DMS53 treated with DMSO at 0.1 percent for 48 hours (cell line): ENCODE measurements around the gene KRTAP21-3.

Source experiments
- DNase-seq: peaks from one replicate; lab custom pipeline; 2025; ENCODE audit not compliant: unreplicated experiment; lab: John Stamatoyannopoulos, UW

Gene KRTAP21-3

GRCh38 chr21:30668776-30669175, 49.8 kb downstream of the KRTAP21-3 start:
- DNase-seq, result no peak
